ENCODE results near the gene BCAN.
"Not testable (repeated sequence)": the region's sequence is repeated elsewhere in the genome, so short reads cannot be mapped to it uniquely, and the experiment has no call there.

BCAN gene

GRCh38 chr1:156641761-156642264 lies at the start of gene BCAN:
Gene BCAN (plus strand): TSS chr1:156642117. CDS start chr1:156646055, 3,938 bp downstream.
- no peak for DNase-seq (ENCODE audit: low read depth)

DNA sequence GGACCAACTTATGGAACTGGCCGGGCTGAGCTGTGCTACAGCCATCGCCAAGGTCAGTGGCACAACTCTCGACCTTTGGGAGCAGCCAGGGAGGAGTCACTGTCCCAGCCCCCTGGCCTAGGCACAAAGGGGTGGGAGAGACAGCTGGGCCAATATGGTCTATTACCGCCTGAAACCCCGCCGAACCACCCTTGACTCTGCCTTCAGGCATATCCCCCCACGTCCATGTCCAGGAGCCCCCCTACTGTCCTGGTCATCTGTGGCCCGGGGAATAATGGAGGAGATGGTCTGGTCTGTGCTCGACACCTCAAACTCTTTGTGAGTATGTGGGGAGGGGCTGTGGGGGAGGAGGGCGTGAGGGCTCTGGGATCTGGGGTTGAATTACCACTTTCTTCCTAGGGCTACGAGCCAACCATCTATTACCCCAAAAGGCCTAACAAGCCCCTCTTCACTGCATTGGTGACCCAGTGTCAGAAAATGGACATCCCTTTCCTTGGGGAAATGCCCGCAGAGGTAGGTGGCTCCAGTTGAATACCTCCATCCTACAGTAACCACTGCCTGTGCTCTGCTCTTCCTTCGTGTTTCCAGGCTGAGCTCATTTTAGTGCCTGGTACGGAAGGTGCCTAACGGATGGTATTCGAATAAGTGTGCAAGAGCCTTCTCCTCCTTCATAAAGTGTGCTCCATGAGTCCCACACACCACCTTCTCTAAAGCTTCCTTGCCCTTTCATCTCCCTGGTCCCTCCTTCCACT lies 49.6 kb upstream of the BCAN start:
- no peak for DNase-seq (ENCODE audit: low read depth)

DNA sequence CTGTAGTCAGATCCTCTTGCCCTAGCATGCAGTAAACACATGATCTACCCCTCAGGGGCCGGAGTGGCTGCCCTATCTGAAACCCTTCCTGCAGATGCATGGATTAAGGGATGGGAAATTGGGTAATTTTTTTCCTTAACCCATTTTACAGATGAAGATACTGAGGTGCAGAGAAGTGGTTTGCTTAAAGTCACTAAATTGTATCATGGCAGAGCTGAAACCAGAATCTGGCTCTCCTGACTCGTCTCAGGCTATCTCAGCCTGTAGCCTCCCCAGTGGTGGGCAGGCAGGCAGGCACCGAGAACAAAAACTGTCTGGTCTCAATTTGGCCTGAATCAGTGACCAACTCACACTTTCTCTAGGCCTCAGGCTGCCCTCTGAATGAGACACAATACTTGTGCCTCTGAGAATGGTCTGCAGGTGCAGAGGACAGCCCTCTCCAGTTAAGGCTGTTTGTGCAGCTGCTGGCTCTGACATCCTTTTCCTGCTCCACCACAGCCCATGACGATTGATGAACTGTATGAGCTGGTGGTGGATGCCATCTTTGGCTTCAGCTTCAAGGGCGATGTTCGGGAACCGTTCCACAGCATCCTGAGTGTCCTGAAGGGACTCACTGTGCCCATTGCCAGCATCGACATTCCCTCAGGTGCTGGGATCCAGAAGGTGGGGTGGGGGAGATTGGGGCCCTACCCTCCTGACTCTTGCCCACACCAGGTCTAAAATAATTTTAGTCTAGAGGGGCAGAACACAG lies 48.8 kb upstream of the BCAN start:
- no peak for DNase-seq (ENCODE audit: low read depth)

DNA sequence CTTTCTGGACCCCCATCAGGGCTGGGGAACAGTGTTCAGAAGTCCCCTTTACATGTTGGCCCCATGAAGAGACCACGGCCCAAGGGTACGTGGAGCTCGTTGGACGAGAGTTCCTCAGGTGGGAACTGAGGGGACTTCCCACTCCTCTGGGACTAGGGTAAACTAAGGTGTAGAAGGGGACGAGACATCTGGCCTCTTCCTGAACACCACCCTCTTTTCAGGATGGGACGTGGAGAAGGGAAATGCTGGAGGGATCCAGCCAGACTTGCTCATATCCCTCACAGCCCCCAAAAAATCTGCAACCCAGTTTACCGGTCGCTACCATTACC lies 48.3 kb upstream of the BCAN start:
- DNase-seq (ENCODE audit: low read depth), result no peak

- no peak for DNase-seq (ENCODE audit: low read depth)
Observed at GRCh38 chr1:156594190-156594589, 47.7 kb upstream of the BCAN start.

DNA sequence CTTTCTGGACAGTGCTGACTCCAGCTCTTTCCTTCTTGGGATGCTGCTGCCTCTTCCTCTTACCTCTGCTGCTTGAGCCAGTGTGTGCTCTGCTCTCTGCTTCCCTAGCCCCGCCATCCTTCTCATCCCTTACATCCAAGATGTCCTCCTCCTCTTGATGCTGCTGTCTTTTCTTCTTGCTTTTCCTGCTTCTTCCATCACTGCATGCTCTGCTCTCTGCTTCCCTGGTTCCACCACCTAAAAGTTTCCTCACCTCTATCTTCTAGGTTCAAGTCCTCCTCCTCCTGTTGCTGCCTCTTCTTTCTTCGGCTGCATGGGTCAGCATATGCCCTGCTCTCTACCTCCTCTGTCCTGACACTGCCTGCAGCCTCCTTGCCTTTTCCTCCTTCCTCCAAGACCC lies 46.9 kb upstream of the BCAN start:
- DNase-seq (ENCODE audit: low read depth), result no peak

- DNase-seq (ENCODE audit: low read depth), result no peak
Observed at GRCh38 chr1:156596426-156596825, 45.5 kb upstream of the BCAN start.

DNA sequence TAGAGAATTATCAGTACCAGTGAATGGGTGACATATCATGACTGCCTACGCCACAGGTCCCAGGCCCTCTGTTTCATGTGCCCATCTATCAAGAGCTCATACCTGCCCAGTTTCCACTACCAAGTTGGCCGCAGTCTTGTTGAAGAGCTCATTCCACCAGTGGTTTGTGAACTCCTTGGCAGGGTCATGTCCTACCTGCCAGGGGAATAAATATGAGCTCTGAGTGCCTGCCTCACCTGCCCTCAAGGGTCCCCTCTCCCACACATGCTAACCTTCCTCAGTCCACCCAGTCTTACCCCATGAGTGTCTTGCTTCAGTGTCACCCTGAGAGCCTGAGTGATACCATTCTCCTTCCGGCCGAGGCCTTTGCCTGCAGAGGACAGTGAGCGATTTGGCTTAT lies 43.8 kb upstream of the BCAN start:
- DNase-seq (ENCODE audit: low read depth), result no peak

DNA sequence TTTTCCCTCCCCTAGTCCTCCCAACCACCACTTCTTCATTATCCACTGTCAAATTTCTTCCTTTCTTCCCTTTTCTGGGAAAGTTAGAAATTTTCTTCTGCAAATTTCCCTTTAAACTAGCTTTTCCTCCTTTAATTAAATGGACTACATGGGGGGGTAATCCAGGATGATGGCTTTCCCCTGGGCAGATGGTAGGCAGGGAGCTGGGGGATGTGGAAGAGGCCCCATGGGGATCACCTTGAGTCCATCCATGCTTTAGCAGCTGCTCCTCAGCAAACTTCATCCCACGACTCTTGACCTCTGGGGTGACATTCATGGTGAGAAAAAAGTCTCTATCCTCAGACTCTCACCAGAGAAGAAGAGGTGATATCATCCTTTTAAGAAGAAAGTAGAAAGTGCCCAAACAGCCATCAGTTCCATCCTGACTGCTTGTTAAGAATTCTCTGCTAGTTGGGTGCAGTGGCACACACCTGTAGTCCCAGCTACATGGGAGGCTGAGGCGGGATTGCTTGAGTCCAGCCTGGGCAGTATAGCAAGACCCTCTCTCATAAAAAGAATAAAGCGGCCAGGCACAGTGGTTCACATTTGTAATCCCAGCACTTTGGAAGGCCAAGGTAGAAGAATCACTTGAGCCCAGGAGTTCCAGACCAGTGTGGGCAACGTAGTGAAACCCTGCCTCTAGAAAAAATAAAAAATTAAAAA lies 43.0 kb upstream of the BCAN start:
- no peak for DNase-seq (ENCODE audit: low read depth)

DNA sequence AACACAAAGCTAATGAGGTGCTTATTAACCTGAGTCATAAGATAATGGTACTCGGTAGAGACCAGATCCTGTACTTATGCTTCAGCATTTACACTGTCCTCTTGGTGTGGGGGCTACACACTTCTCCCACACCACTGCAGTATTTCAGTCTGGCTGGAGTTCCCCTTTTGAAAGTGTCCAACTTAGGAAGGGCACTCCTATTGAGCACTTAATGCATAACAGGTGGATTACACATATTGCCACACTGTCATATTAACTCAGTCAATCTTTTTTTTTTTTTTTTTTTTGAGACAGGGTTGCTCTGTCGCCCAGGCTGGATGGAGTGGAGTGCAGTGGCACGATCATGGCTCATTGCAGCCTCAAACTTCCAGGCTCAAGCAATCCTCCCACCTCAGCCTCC lies 42.1 kb upstream of the BCAN start:
- no peak for DNase-seq (ENCODE audit: low read depth)

- DNase-seq (ENCODE audit: low read depth), result no peak
Observed at GRCh38 chr1:156600733-156601121, 41.2 kb upstream of the BCAN start.

GRCh38 chr1:156601122-156601830 lies 40.6 kb upstream of the BCAN start, which contains the start of gene GPATCH4:
Gene GPATCH4 (minus strand): TSS chr1:156601479.
- peak; percentile 84 for DNase-seq (ENCODE audit: low read depth)

GRCh38 chr1:156601892-156602291 lies 40.0 kb upstream of the BCAN start:
- DNase-seq (ENCODE audit: low read depth), result no peak

GRCh38 chr1:156602557-156602993 lies 39.3 kb upstream of the BCAN start:
- no peak for DNase-seq (ENCODE audit: low read depth)

DNA sequence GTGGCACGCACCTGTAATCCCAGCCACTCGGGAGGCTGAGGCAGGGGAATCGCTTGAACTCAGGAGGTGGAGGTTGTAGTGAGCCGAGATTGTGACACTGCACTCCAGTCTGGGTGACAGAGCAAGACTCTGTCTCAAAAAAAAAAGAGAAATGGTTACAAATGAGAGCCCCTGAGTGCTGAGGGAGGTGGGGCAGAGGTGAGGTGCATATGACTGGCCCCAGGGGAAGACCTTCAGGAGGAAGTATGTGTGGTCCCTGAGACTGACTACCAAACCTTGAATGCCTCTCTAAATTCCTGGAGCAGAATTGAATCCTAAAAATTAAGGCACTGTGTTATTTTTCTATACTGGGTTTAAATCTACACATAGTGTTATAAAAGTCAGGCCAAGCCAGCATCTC lies 34.6 kb upstream of the BCAN start:
- DNase-seq (ENCODE audit: low read depth), result not testable (repeated sequence)

- peak; percentile 50 for DNase-seq (ENCODE audit: low read depth)
Observed at GRCh38 chr1:156608036-156608674, 33.8 kb upstream of the BCAN start.

GRCh38 chr1:156608981-156609380 lies 32.9 kb upstream of the BCAN start:
- DNase-seq (ENCODE audit: low read depth), result no peak

DNA sequence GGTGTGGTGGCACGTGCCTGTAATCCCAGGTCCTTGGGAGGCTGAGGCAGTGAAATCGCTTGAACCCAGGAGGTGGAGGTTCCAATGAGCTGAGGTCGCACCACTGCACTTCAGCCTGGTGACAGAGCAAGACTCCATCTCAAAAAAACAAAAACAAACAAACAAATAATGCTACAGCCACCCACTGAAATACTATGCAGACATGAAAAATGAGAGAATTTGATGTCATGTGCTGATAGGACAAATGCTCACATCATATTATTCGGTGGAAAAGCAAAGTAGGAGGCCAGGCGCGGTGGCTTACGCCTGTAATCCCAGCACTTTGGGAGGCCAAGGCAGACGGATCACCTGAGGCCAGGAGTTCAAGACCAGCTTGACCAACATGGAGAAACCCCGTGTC lies 31.8 kb upstream of the BCAN start:
- not testable (repeated sequence) for DNase-seq (ENCODE audit: low read depth)

GRCh38 chr1:156612666-156613065 lies 29.3 kb upstream of the BCAN start:
- DNase-seq (ENCODE audit: low read depth), result no peak

DNA sequence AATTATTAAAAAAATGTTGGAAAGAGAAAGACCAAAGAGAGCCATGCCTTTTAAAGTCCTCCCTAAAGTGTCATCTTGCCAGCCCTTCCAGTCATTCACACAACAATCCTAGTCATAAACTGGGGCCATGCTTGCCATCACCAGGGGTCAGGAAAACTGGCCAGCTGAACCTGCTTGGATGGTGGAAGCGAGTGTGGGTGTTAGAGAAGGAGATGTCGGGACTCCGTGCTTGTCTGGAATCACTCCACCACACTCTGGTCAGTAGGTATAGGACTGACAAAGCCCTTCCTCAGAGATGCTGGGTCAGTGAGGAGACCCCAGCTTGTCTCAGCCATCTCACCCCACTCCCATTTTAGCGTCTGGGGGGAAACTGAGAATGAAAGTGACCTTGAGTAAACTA lies 26.0 kb upstream of the BCAN start:
- no peak for DNase-seq (ENCODE audit: low read depth)

DNA sequence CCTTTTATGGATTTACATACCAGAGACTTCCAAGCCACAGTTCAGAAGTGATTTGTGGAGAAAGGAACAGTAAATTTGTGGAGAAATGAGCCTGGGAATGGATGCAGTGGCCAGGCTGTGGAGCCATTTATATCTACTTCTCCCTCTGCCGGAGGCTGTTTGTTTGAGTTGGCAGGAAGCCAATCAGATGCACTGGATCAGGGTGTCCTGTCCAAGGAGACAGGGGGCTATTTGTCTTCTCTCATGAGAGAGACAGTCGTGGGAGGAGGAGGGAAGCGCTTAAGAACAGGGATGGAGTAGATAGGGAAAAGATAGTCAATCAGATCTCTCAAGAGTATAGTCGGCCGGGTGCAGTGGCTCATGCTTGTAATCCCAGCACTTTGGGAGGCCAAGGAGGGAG lies 25.5 kb upstream of the BCAN start:
- DNase-seq (ENCODE audit: low read depth), result no peak
